Bronchial epithelial cell (primary cell): ENCODE results near the gene EPS15. TPM values are rescaled to one million over a fixed set of nuclear protein-coding genes. Genes with fewer than 3 reads are reported as not detected.

Experiments used
- DNase-seq: peaks from one replicate; pipeline ENCODE4 v3.0.0-alpha.2; 2010; ENCODE audit warnings: low read depth
- FAIRE-seq: peaks from 2 replicates; lab custom pipeline; 2011; peaks lifted over from hg19 to GRCh38; lab: Jason Lieb, UNC
- H3K27me3 ChIP-seq: 2 replicates; pipeline ENCODE4 v1.5.1; 2011; ENCODE audit warnings: low read length; ENCODE audit not compliant: control insufficient read depth, insufficient read depth
- H3K36me3 ChIP-seq: 2 replicates; pipeline ENCODE4 v1.5.1; 2011; ENCODE audit warnings: low read length; ENCODE audit not compliant: control insufficient read depth, insufficient read depth
- H3K4me3 ChIP-seq: 2 replicates; pipeline ENCODE4 v1.5.1; 2011; ENCODE audit warnings: mild to moderate bottlenecking, low read depth, low read length, control low read depth
- total RNA-seq: library from RNA; depleted of rRNA; stranded (reverse); fragments of >200 nt; gene quantifications from 2 replicates; pipeline ENCODE4 v1.2.1, GENCODE V29; 2014
- TF ChIP-seq, protein P1 (sequence below): IDR thresholded peaks from 2 replicates; pipeline ENCODE4 v1.5.1; 2011; ENCODE audit warnings: mild to moderate bottlenecking, moderate library complexity, low read length, control low read depth, inconsistent platforms; ENCODE audit not compliant: insufficient read depth, severe bottlenecking

EPS15 gene
- total RNA-seq, result 34.8 and 37.8 TPM in 2 replicates

DNA sequence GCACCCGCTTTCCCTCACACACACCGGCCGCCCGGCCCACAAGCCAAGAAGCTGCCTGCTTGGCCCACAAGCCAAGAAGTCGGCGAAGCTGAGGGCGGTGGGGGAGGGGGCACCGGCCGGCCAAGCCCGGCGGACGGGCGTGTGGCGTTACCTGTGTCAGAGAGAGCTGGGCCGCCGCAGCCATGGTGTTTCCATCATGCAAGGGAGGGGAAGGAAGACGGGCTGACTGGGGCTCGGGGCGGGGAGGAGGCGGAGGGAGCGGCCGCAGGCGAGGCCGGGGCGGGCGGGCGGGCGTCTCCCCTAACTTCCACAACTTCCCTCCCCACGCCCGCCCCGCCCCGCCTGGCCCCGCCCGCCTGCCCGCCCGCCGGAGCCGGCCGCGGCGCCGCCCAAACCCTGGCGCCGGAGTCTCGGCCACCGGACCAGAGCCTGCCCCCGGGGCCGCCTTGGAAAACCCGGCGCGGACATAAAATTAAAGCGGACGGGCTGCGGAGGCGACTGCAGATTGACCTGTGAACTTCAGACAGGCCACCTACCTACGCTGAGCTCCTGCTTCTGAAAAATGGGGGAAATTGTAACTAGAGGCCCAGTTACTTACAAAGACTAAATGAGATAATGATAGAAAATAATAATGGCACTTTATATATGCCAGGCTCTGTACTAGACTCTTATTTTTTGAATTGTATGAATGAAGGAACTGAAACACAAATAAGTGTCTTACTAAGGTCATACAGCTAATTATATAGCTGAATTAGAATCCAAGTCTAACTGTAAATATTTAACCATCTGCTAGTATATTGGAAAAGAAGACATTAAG is at the start of gene EPS15:
TSS of gene EPS15 (minus strand) at position 219 of the 817 bp plus-strand sequence. CDS start at position 184, 35 bp downstream.
- Histone ChIP-seq H3K27me3 (no peaks in the 10 kb centered on the region), H3K36me3 (no peaks in the 10 kb centered on the region), H3K4me3 (peak within 1 kb of the TSS; percentile 54)
- FAIRE-seq (no peak), DNase-seq (peak; percentile 68)
- TF ChIP-seq, protein P1, sequence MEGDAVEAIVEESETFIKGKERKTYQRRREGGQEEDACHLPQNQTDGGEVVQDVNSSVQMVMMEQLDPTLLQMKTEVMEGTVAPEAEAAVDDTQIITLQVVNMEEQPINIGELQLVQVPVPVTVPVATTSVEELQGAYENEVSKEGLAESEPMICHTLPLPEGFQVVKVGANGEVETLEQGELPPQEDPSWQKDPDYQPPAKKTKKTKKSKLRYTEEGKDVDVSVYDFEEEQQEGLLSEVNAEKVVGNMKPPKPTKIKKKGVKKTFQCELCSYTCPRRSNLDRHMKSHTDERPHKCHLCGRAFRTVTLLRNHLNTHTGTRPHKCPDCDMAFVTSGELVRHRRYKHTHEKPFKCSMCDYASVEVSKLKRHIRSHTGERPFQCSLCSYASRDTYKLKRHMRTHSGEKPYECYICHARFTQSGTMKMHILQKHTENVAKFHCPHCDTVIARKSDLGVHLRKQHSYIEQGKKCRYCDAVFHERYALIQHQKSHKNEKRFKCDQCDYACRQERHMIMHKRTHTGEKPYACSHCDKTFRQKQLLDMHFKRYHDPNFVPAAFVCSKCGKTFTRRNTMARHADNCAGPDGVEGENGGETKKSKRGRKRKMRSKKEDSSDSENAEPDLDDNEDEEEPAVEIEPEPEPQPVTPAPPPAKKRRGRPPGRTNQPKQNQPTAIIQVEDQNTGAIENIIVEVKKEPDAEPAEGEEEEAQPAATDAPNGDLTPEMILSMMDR, result no peak

DNA sequence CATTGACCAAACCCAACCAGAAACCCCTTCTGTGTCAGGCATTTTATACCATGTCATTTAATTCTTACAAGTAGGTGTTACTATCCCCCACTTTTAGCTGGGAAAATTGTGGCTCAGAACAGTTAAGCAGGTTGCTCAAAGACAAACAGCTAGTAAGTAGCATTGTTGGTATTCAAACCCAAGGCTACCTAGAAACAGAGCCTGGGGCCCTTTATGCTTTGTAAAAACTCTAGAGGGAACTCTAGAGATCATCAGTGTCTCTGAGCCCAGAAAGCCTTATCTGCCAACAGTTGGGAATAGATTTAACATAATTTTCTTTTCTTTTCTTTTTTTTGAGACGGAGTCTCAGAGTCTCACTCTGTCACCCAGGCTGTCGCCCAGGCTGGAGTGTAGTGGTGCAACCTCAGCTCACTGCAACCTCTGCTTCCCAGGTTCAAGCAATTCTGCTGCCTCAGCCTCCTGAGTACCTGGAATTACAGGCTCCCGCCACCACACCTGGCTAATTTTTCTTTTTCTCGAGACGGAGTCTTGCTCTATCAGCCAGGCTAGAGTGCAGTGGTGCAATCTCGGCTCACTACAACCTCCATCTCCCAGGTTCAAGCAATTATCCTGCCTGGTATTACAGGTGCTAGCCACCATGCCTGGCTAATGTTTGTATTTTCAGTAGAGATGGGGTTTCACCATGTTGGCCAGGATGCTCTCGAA is 49.3 kb upstream of the EPS15 start:
- no peak for DNase-seq
- TF ChIP-seq, protein P1, result no peak
- Histone ChIP-seq H3K4me3 (no peak overlapping the region), H3K36me3 (no peaks in the 10 kb centered on the region), H3K27me3 (no peaks in the 10 kb centered on the region)
- FAIRE-seq, result no peak

DNA sequence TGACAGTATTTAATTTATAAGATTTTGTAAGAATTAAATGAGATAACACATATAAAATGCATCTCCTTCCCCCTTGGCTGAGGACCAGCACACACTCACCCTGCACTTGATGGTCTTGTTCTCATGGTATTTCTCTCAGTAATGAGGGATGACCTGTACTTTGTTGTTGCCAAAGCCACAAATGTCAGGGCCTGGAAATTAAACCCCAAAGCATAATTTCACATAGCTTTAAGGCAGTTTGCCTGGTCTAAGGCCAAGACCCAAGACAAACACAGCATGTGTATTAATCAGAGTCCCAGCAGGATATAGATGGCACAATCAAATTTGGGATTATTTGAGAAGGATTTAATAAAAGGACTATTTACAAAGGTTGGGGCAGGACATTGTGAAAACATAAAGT is 48.6 kb upstream of the EPS15 start:
- peak; percentile 54 for DNase-seq
- no peak for FAIRE-seq
- TF ChIP-seq, protein P1, result no peak
- no peaks in the 10 kb centered on the region for H3K27me3 ChIP-seq
- H3K4me3 ChIP-seq, result no peak overlapping the region
- H3K36me3 ChIP-seq, result no peaks in the 10 kb centered on the region

DNA sequence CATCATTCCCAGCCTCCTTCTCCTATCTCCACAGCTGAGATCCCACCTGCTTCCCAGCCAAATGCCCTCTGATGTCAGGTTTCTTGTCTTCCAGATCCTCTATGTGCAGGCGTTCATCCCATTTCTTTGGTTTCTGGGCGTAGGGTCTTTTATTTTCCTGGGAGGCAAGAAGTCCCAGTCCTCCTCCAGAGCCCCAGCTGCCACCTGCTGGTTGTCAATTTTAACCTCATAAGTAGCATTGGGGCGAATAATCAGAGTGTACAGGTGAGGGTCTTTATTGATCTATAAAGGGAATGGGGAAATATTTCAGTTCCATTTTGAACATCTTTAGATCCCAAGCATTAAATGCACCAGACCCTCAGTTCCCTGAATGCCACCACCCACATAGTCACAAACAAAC is 47.2 kb upstream of the EPS15 start:
- H3K4me3 ChIP-seq, result no peak overlapping the region
- TF ChIP-seq, protein P1, result no peak
- FAIRE-seq, result no peak

DNA sequence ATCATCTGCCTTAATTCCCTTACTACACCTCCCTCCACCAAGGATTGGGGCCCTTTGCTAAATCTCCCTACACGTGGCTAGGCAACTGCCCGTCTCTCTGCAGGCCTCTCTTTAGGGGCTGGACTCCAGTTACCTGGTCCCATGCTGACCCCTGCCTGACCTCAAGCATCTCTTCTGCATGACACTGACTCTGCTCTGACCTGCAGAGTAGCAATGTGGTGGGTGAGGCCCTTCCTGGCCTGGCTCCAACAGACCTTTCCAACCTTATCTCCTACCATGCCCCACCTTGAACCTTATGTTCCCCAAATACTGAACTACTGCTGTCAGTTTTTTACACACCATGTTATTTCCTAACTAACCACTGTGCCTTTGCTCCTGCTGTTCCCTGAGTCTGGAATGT is 45.9 kb upstream of the EPS15 start:
- TF ChIP-seq, protein P1, result no peak
- Histone ChIP-seq H3K27me3 (no peaks in the 10 kb centered on the region), H3K4me3 (no peak overlapping the region), H3K36me3 (no peaks in the 10 kb centered on the region)
- FAIRE-seq (no peak), DNase-seq (no peak)

More for the DNA sequence above, 47.2 kb upstream of the EPS15 start:
- Histone ChIP-seq H3K36me3 (no peaks in the 10 kb centered on the region), H3K27me3 (no peaks in the 10 kb centered on the region)
- DNase-seq, result no peak
